GM08714 (cell line): ENCODE results near the gene CABP1.

Source experiments
- H3K4me3 ChIP-seq: fragments of 200-500 bp; sonication (Bioruptor generic); 2 replicates; pipeline ENCODE4 v1.5.1; 2014; ENCODE audit warnings: mild to moderate bottlenecking, low read length, inconsistent platforms
- ZNF274 ChIP-seq: IDR thresholded peaks from 2 replicates; pipeline ENCODE4 v1.6.1; 2012; ENCODE audit warnings: mild to moderate bottlenecking, low read depth, low read length

The CABP1 gene

GRCh38 chr12:120708651-120709050 is 68.2 kb downstream of the CABP1 start:
- TF ChIP-seq ZNF274, result no peak
- no peak overlapping the region for H3K4me3 ChIP-seq

GRCh38 chr12:120710031-120710804 is 69.8 kb downstream of the CABP1 start, which contains the start of gene UNC119B:
UNC119B (plus strand) TSS chr12:120710458; CDS start chr12:120710475, 17 bp downstream.
- TF ChIP-seq ZNF274, result no peak
- H3K4me3 ChIP-seq, result peak within 1 kb of the TSS; percentile 91

- TF ChIP-seq ZNF274, result no peak
These were observed 70.4 kb downstream of the CABP1 start for GRCh38 chr12:120710805-120711296.

GRCh38 chr12:120711411-120711810 is 71.0 kb downstream of the CABP1 start:
- H3K4me3 ChIP-seq, result peak overlapping the region; percentile 91
- no peak for TF ChIP-seq ZNF274

More at GRCh38 chr12:120710805-120711296, 70.4 kb downstream of the CABP1 start:
- peak overlapping the region; percentile 91 for H3K4me3 ChIP-seq

- no peak overlapping the region for H3K4me3 ChIP-seq
- TF ChIP-seq ZNF274, result no peak
These were observed 72.2 kb downstream of the CABP1 start for GRCh38 chr12:120712610-120713009.

GRCh38 chr12:120713861-120714482 is 73.5 kb downstream of the CABP1 start:
- no peak overlapping the region for H3K4me3 ChIP-seq
- TF ChIP-seq ZNF274, result no peak
